Heart right ventricle (tissue), 16 donors: ENCODE results near the gene INSYN2A. TPM values are rescaled to one million over a fixed set of nuclear protein-coding genes. Genes with fewer than 3 reads are reported as not detected.

Experiments used
- ATAC-seq, 8 donors: fragments of 200-7000 bp; cut with Tn5 transposase; one replicate each; pipeline ENCODE4 v1.9.1; 2020; ENCODE audit warnings: mild to moderate bottlenecking in 8 of 8, moderate library complexity in 8 of 8, moderate number of reproducible peaks in 1 of 8
- DNase-seq, 2 donors: peaks; one replicate each; pipeline ENCODE4 v3.0.0-alpha.2; 2020
- H3K27ac ChIP-seq, 10 donors: fragments of 200-600 bp; sonication (generic) in 2 of 10; one replicate each; pipeline versions ENCODE4 v1.5.0 to v1.8.0; 2020 to 2022; ENCODE audit warnings: mild to moderate bottlenecking in 3 of 10
- H3K27me3 ChIP-seq, 7 donors: fragments of 200-600 bp; one replicate each; pipeline ENCODE4 v1.8.0; 2021 to 2022; ENCODE audit warnings: mild to moderate bottlenecking in 2 of 7
- H3K36me3 ChIP-seq, 9 donors: fragments of 200-600 bp; sonication (generic) in 1 of 9; one replicate each; pipeline versions ENCODE4 v1.5.0 to v1.8.0; 2020 to 2022; ENCODE audit warnings: mild to moderate bottlenecking in 2 of 9
- H3K4me1 ChIP-seq, 9 donors: fragments of 200-600 bp; sonication (generic) in 1 of 9; one replicate each; pipeline versions ENCODE4 v1.5.0 to v1.8.0; 2020 to 2022; ENCODE audit warnings: mild to moderate bottlenecking in 4 of 9
- H3K4me3 ChIP-seq, 10 donors: fragments of 200-600 bp; sonication (generic) in 2 of 10; one replicate each; pipeline versions ENCODE4 v1.5.0 to v1.8.0; 2020 to 2022; ENCODE audit warnings: mild to moderate bottlenecking in 7 of 10, moderate library complexity in 2 of 10
- H3K9me3 ChIP-seq, 11 donors: fragments of 200-600 bp in 10 of 11; sonication (generic) in 2 of 11; one replicate each; pipeline versions ENCODE4 v1.5.0 to v1.8.0; 2013 to 2022; ENCODE audit warnings: mild to moderate bottlenecking in 2 of 11, control low read depth in 1 of 11, moderate library complexity in 1 of 11
- WGBS, 2 donors: extraction: QIAGEN DNeasy Blood & Tissue Kit; methylation state at CpG; one replicate each; pipeline ENCODE4 v1.1.7; 2013; ENCODE audit warnings: inconsistent platforms in 1 of 2; 5-methylcytosine and 5-hydroxymethylcytosine counted together
- intact Hi-C, 10 donors: fragments of 100-400 bp; cut with DNase I; formaldehyde crosslinking; loops; one replicate each; pipeline versions ENCODE4 v1.11.1 to v1.14.2; 2022
- polyA plus RNA-seq, 2 donors: library from polyadenylated mRNA; stranded (reverse); fragments of 200-250 nt; gene quantifications; one replicate each; pipeline ENCODE4 v1.2.3, GENCODE V29; 2013
- total RNA-seq, 10 donors: library from RNA; stranded (reverse); fragmentation: NEBNext Ultra II Directional in 3 of 10; extraction: Animal tissue kit (Norgen Biotek cat#: 25700) in 3 of 10; gene quantifications; one replicate each; pipeline versions ENCODE4 v1.2.1 to v1.2.4, GENCODE V29; 2021 to 2023
- TF ChIP-seq, protein P1 (sequence below), 9 donors: fragments of 200-600 bp; sonication (generic) in 2 of 9; IDR thresholded peaks; one replicate each; pipeline versions ENCODE4 v1.5.0 to v1.8.0; 2021 to 2022; ENCODE audit warnings: antibody characterized with exemption in 9 of 9, mild to moderate bottlenecking in 5 of 9, moderate library complexity in 1 of 9
- donor health status: Arrhythmogenic right ventricular cardiomyopathy.
- donor health status: ischemic (EF 13 %, LVEDD 7.1; RV severe dilation, severe dysfunction).
- donor health status: healthy with polysubstance abuse.
- donor health status: DM: no; HTN: yes; CAD: no.
- donor health status: DM: no; HTN: no; CAD: no.
- donor health status: ischemic (EF 25% LVEDD 6.9; RV normal size, moderate dysfunction).
- donor health status: ischemic (EF 25% LVEDD 5.7; RV mildly dilated, moderate dysfunction).
- donor health status: healthy.
- donor health status: DM: yes; HTN: yes; CAD: no.
- donor health status: Ischemic cardiomyopathy.
- donor health status: ischemic (EF 35%, LVEDD 5.7; RV mildly dilated, moderate dysfunction).
- donor health status: nonischemic (EF 11% LVEDD 7.7; RV severe dilation, severe dysfunction).
- donor health status: DM: yes; HTN: yes; CAD: no.
- donor health status: PGD.
- donor health status: ischemic (EF 29% LVEDD 5.4; RV normal size, mild dysfunction).
- donor health status: nonischemic (EF 23%, LVEDD 6.1; RV moderate dilation, normal function).

The INSYN2A gene
- total and polyA plus RNA-seq, 12 donors, result 0.01 to 0.19 (median 0.15) TPM; not detected in 6

- Histone ChIP-seq H3K36me3 (no peaks in the 10 kb centered on the region), H3K4me1 (peaks cover 0 to 7% (median 0%) of the 10 kb centered on the region in 9 donors), H3K27ac (no peak overlapping the region), H3K4me3 (no peak overlapping the region), H3K27me3 (peaks cover 0 to 3% (median 0%) of the 10 kb centered on the region in 7 donors), H3K9me3 (no peaks in the 10 kb centered on the region)
- no peak for DNase-seq
- intact Hi-C loops, result no loop called here
- ATAC-seq, result no peak
- TF ChIP-seq, protein P1, sequence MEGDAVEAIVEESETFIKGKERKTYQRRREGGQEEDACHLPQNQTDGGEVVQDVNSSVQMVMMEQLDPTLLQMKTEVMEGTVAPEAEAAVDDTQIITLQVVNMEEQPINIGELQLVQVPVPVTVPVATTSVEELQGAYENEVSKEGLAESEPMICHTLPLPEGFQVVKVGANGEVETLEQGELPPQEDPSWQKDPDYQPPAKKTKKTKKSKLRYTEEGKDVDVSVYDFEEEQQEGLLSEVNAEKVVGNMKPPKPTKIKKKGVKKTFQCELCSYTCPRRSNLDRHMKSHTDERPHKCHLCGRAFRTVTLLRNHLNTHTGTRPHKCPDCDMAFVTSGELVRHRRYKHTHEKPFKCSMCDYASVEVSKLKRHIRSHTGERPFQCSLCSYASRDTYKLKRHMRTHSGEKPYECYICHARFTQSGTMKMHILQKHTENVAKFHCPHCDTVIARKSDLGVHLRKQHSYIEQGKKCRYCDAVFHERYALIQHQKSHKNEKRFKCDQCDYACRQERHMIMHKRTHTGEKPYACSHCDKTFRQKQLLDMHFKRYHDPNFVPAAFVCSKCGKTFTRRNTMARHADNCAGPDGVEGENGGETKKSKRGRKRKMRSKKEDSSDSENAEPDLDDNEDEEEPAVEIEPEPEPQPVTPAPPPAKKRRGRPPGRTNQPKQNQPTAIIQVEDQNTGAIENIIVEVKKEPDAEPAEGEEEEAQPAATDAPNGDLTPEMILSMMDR (IDR thresholded peaks at IDR 0.05), result no peak
Measured at GRCh38 chr10:127189226-127189625, 7.2 kb downstream of the INSYN2A start.

- Histone ChIP-seq H3K9me3 (no peaks in the 10 kb centered on the region), H3K27me3 (no peaks in the 10 kb centered on the region), H3K4me1 (peaks cover 0 to 7% (median 0%) of the 10 kb centered on the region in 9 donors), H3K4me3 (no peak overlapping the region), H3K27ac (no peak overlapping the region), H3K36me3 (no peaks in the 10 kb centered on the region)
- intact Hi-C loops, result no loop called here
- ATAC-seq (no peak), DNase-seq (no peak)
- 59 to 65% methylated on average over 7 of the region's 7 CpGs for WGBS, 2 donors
- TF ChIP-seq, protein P1 (IDR thresholded peaks at IDR 0.05), result no peak
Measured at GRCh38 chr10:127186813-127187212, 9.6 kb downstream of the INSYN2A start.

DNA sequence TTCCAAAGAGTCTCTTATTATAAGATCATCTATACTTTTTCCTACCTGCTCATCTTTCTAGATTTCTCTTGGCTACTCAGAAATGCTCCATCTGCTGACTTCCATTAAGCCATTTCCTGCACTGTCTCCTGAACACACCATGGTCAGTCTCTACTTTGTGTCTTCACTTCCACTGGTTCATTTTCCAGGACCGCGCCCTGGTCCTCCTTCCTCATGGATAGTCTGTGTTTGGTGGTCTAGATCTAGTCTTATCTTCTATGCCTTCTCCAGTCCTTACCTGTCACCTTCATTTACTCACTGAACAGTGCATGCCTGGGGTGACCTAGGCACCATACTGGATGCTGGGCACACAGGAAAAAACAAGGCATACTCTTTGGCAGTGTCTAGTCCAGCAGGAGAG lies 11.8 kb downstream of the INSYN2A start:
- TF ChIP-seq, protein P1 (IDR thresholded peaks at IDR 0.05), result no peak
- Histone ChIP-seq H3K27ac (no peak overlapping the region), H3K27me3 (no peaks in the 10 kb centered on the region), H3K36me3 (no peaks in the 10 kb centered on the region), H3K4me1 (peaks cover 0 to 7% (median 0%) of the 10 kb centered on the region in 9 donors), H3K9me3 (no peaks in the 10 kb centered on the region), H3K4me3 (no peak overlapping the region)
- WGBS, 2 donors, result 98% methylated on average over 2 of the region's 2 CpGs
- DNase-seq, result no peak
- no peak for ATAC-seq
- intact Hi-C loops, result loop anchor here in 1 of 10 donors (5.0 kb wide), 1 partner anchor 388 kb away; no protein-coding TSS in a partner anchor

DNA sequence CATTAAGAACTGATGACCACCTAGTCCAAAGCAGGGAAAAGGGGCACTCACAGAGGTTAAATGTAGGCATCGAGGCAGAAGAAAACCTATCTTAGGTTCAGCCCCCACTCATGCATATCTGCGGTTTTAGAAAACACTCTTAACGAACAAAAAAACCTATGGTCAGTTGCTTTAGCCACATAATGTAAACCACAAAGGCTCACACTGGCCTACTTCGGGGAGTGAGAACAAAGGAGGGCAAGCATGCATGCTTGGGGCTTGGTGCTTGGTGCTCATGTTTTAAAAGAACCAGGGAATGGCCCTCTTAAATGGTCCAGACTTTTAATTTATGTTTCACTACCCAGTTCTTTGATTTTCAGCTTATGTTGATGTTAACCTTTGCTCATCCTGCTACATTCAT lies 14.2 kb downstream of the INSYN2A start:
- TF ChIP-seq, protein P1 (IDR thresholded peaks at IDR 0.05), result no peak
- Histone ChIP-seq H3K27ac (no peak overlapping the region), H3K4me3 (no peak overlapping the region), H3K4me1 (peaks cover 0 to 7% (median 0%) of the 10 kb centered on the region in 9 donors), H3K27me3 (no peaks in the 10 kb centered on the region), H3K36me3 (peaks cover 0 to 13% (median 0%) of the 10 kb centered on the region in 9 donors), H3K9me3 (no peaks in the 10 kb centered on the region)
- no peak for DNase-seq
- ATAC-seq, result no peak
- WGBS, 2 donors, result 95 to 96% methylated on average over 4 of the region's 4 CpGs
- intact Hi-C loops, result loop anchor here in 1 of 10 donors (5.0 kb wide), 1 partner anchor 390 kb away; no protein-coding TSS in a partner anchor
